Peyer's patch (tissue), 4 donors: Measurements from ENCODE around the gene PPT2.
"Not testable (repeated sequence)": the region's sequence is repeated elsewhere in the genome, so short reads cannot be mapped to it uniquely, and the experiment has no call there.

Experiments used
- CTCF ChIP-seq, 6 experiments: fragments of 450-650 bp in 4 of 6; fragments of 200-600 bp in 2 of 6; sonication (generic) in 1 of 6; IDR thresholded peaks; one replicate each; pipeline ENCODE4 v1.5.1; 2017 to 2019; ENCODE audit warnings: antibody characterized with exemption in 6 of 6, mild to moderate bottlenecking in 3 of 6, moderate library complexity in 1 of 6
- POLR2A ChIP-seq, 2 donors: fragments of 450-650 bp; IDR thresholded peaks; one replicate each; pipeline ENCODE4 v1.5.1; 2017; ENCODE audit warnings: antibody characterized with exemption in 2 of 2, mild to moderate bottlenecking in 2 of 2, moderate library complexity in 2 of 2

- TF ChIP-seq CTCF, POLR2A (IDR thresholded peaks at IDR 0.05): not testable (repeated sequence)
These were observed 57.5 kb downstream of the PPT2 start for GRCh38 chr6:32211432-32211831.
